ENCODE data around the gene PID1. TPM values are rescaled to one million over a fixed set of nuclear protein-coding genes. Genes with fewer than 3 reads are reported as not detected.

The PID1 gene
- total RNA-seq, 2 donors from 2014 or later: 39.2 to 51.2 TPM

- ATAC-seq (no peak), DNase-seq (no peak)
- intact Hi-C loops (cut with DNase I, micrococcal nuclease): no loop called here
Observed at GRCh38 chr2:229064749-229065148, 206.3 kb downstream of the PID1 start.

GRCh38 chr2:229060147-229060546 lies 210.9 kb downstream of the PID1 start:
- no peak for DNase-seq
- intact Hi-C loops (cut with DNase I, micrococcal nuclease): no loop called here
- ATAC-seq: no peak

- DNase-seq (no peak), ATAC-seq (no peak)
- intact Hi-C loops (cut with DNase I, micrococcal nuclease): no loop called here
Observed at GRCh38 chr2:229059331-229060033, 211.6 kb downstream of the PID1 start.

DNA sequence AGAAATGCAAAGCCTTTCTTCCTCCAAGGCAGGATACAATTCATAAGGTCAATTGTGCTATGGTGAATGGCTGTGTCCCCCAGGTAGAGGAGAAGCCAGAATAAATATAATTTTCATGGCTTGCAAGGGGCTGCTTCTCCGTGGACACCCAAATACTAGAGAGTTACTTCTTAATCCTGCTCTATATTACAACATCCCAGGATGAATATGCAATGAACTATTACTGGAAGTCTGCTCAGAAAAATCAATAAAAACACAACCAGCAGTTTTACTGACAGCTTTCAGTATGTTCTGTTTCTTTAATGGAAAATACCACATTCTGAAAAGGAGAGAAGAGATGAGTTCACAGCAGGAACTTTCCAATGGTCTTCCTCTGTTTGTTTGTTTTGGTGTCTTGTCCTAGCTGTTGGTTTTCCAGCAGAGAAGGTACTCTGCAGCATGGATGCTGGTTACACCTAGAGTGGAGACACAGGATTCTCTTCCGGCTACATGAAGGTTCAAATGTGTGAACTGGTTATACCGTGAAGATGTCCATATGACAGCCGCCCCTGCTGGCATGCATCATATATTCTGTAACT lies 213.0 kb downstream of the PID1 start:
- intact Hi-C loops (cut with DNase I, micrococcal nuclease): no loop called here
- DNase-seq: no peak
- ATAC-seq: no peak

- no peak for ATAC-seq
- intact Hi-C loops (cut with DNase I, micrococcal nuclease): no loop called here
- DNase-seq: no peak
Observed at GRCh38 chr2:229054311-229054710, 216.8 kb downstream of the PID1 start.

DNA sequence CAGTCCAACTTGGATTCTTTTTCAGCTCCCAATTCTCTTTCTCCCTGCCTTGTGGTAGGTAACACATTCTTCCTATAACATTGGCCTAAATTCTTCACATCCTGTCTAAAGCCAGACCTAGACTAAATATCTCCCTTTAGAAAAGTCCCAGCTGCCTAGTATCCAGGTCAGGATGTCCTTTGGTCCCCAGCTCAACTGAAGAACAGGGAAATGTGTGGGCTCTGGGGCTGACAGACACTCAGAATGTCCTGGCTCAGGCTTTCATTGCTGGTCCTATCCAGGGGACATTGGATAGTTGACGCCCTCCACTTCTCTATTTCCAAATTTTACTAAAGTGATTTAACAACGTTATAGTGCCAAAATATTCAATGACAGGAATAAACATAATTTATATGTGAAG lies 219.3 kb downstream of the PID1 start:
- intact Hi-C loops (cut with DNase I, micrococcal nuclease): no loop called here
- no peak for ATAC-seq
- DNase-seq: no peak

GRCh38 chr2:229050133-229050532 lies 221.0 kb downstream of the PID1 start:
- intact Hi-C loops (cut with DNase I, micrococcal nuclease): no loop called here
- no peak for DNase-seq
- ATAC-seq: no peak

DNA sequence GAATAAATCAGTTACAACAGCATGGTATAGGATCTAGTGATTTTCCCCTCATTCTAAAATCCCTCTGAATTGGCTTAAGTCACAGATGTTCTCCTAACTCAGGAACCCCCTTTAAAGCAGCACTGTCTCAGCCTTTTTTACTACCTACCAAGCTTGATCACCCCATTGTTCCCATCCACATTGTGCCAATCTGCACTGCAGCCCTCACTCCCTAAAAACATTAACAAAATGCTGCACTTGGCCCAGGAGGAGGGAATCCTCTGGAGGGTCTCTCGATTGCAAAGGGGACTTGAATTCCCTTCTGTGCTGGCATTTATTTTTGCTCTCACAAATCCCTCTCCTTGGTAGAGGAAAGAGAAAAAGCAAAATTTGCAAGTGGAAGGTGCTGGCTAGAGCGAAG lies 223.0 kb downstream of the PID1 start:
- intact Hi-C loops (cut with DNase I, micrococcal nuclease): no loop called here
- ATAC-seq (no peak), DNase-seq (no peak)

DNA sequence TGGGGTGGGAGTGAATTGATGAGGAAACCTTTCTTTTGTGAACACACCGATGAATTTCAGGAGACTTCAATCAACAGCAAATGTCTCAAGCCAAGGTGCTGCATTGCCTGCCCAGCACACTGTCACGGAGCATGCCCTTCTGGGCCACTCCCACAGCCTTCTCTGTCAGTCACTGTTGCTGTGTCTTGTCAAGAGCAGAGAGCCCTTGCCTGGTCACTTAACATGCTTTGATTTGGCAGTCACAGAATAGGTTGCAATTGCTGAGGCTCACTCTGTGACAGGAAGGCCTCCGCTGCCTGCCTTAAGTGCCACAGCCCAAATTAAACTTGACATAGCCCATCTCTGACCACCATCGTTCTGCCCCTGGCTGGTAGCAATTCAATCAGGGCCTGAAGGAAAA lies 225.4 kb downstream of the PID1 start:
- ATAC-seq: no peak
- intact Hi-C loops (cut with DNase I, micrococcal nuclease): no loop called here
- DNase-seq: no peak

GRCh38 chr2:229044581-229044980 lies 226.5 kb downstream of the PID1 start:
- intact Hi-C loops (cut with DNase I, micrococcal nuclease): no loop called here
- ATAC-seq (no peak), DNase-seq (no peak)

DNA sequence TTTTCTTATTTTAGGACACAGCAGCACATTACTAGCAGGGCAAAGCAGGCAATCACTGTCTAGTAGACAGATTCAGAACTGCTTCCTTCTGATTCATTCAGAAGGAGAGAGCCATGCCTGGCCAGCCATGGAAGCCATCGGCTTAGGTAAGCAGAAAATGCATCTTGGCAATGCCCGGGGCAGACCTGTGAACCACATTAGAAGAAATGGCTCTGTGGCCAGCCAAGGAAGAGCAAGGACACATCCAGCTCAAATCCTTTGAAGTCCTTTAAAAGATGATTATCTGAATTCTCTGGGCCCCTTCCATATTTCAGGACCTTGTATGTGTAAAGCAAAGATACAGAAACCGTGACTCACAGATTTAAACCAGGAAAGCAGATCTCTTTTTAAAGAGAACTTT lies 227.4 kb downstream of the PID1 start:
- ATAC-seq (no peak), DNase-seq (no peak)
- intact Hi-C loops (cut with DNase I, micrococcal nuclease): no loop called here

- DNase-seq (no peak), ATAC-seq (no peak)
- intact Hi-C loops (cut with DNase I, micrococcal nuclease): no loop called here
Observed at GRCh38 chr2:229042349-229042748, 228.7 kb downstream of the PID1 start.

DNA sequence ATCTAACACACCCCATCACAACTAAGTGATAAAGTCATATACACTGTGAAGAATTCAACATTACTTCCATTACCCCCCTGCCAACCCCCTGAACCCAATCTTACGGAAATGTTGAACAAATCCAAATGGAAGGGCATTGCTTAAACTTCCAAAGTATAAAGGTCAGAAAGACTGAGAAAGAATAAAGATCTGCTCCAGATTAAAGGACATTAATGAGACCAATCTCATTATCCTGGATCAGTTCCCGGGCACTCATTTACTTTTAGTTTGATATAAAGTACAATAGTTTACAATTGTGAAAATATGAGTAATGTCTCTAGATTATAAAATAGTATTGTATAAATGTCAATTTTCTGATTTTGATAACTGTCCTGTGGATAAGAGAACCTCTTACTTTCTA lies 229.4 kb downstream of the PID1 start:
- no peak for ATAC-seq
- intact Hi-C loops (cut with DNase I, micrococcal nuclease): no loop called here
- DNase-seq: no peak

- no peak for DNase-seq
- ATAC-seq: no peak
- intact Hi-C loops (cut with DNase I, micrococcal nuclease): no loop called here
Observed at GRCh38 chr2:229037621-229038020, 233.5 kb downstream of the PID1 start.

GRCh38 chr2:229033816-229034215 lies 237.3 kb downstream of the PID1 start:
- ATAC-seq (no peak), DNase-seq (no peak)
- intact Hi-C loops (cut with DNase I, micrococcal nuclease): no loop called here

DNA sequence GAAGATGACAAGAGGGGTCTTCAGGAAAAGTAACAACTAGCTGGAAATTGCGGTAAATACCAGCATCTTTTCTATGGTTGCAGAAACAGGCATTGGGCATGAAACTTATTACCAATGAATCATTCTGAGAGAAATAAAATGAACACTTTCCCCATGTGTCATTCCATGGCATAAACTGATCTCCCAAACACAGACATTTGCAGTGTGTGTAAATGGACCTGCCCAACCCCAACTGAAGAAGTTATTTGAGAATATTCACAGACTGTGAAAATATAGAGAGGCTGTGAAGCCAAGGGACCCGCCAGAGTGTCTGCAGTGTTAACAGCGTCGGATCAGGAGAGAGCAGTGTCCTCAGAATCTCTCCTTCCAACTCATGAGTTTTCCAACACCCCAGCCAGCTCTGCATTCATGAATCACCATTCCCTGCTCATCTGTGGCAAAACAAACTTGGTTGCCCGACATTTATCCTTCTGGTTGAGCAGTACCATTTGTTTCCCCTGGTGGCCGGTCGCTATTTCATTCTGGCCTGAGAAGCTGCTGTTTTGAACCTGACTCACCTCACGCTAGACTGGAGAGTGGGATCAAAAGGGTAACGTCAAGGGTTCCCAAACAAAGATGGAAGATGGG lies 238.4 kb downstream of the PID1 start:
- intact Hi-C loops (cut with DNase I, micrococcal nuclease): no loop called here
- DNase-seq (no peak), ATAC-seq (no peak)

DNA sequence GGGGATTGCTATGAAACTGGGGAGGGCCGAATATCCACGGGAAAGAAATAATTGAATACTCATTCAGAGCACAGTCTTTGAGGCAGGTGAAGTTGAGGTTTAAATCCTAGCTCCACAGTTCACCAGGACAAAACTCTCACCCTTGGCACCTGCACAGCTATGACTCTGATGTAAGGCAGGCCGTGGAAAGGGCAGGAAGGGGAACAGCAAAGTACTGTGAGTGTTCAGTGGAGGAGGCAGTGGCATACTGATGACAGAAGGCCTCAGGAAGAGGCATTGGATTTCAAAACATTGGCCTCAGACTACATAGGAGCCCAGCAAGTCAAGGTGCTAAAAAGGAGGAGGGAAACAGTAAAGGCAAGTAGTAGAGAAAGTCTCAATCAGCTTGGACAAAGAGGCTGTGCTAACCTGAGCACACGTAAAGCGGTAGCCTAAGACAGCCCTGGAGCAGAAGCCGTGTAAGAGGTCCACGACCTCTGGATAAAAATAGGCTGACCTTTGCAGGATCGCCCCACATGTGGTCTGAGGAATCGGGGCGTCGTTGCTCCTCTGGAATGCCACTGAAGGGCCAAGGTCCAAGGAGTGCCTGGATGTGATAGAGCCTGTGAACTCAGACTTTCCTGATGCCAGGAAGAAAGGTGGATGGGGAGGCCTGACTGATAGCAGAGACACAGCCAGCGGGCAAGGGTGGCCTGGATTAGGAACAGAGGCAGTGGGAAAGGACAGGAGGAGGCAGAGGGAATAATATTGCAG lies 243.6 kb downstream of the PID1 start:
- ATAC-seq (peak; percentile 42), DNase-seq (no peak)
- intact Hi-C loops (cut with DNase I, micrococcal nuclease): no loop called here

GRCh38 chr2:229025653-229026052 lies 245.4 kb downstream of the PID1 start:
- DNase-seq: no peak
- intact Hi-C loops (cut with DNase I, micrococcal nuclease): no loop called here
- no peak for ATAC-seq

GRCh38 chr2:229022652-229023051 lies 248.4 kb downstream of the PID1 start:
- no peak for ATAC-seq
- no peak for DNase-seq
- intact Hi-C loops (cut with DNase I, micrococcal nuclease): no loop called here

- ATAC-seq (no peak), DNase-seq (no peak)
- intact Hi-C loops (cut with DNase I, micrococcal nuclease): no loop called here
Observed at GRCh38 chr2:229022071-229022470, 249.0 kb downstream of the PID1 start.

All from left colon (tissue), 2 donors.